Measurements from ENCODE around the gene CCT2. TPM values are rescaled to one million over a fixed set of nuclear protein-coding genes. Genes with fewer than 3 reads are reported as not detected.
A peak's percentile ranks its signal among the peaks of the same experiment; 100 is the strongest.

Gene CCT2
- total and polyA plus RNA-seq, 2 of the 13 experiments (the other 11 are each of a cell fraction or from before 2014, with no cell fraction given), result 209 to 388 TPM

DNA sequence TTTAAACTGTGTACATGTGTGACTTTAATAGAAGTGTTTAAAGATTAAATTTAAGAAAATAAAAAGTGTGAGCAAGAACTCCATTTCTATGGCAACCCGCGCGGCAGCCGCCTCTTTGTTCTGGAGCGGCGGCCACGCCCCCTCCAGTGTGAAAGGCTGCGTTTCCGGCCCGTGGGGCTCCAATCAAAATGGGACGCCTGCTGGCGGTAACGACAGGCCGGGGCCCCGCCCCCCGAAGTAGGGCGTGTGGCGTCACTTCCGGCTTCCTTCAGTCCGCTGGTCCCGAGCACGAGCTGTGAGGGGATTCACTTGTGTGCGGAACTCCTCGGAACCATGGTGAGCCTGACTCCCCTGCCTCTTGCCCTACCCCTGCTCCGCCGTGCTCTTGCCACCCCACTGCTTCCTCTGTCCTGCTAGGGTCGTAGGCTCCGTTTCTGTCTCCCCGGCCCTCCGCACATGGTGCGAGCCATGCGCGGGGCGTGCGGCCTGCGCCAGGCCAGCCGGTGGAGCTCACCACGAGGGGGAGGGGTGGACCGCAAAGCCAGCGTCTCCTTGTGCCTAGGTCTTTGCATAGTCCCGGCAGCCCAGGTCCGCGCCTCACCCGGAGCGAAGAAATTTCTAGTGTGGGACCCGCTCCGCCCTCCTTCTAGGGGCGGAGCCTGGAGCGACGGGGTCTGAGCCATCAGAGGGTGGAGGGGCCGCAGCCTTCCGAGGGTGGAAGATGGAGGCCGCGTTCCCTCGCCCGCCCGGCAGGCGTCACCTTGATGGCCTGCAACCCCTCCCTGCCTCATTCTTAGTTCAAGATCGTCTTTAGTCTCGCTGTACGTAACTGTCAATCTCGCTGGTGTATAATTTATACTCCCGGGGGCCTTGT lies at the start of gene CCT2 (continued):
- TF ChIP-seq ZNF556 (CRISPR knock-in tag; IDR thresholded peaks at IDR 0.05; ENCODE audit: borderline replicate concordance) (peak; percentile 85; the same call in 1 of the 2 replicates), ZNF766 (CRISPR knock-in tag; IDR thresholded peaks at IDR 0.05; ENCODE audit: borderline replicate concordance) (peak; percentile 68; the same call in 1 of the 2 replicates), ZNF567 (CRISPR knock-in tag; IDR thresholded peaks at IDR 0.05; ENCODE audit: borderline replicate concordance) (peak; percentile 47; the same call in 1 of the 2 replicates), ZNF788 (CRISPR knock-in tag; IDR thresholded peaks at IDR 0.05; ENCODE audit: borderline replicate concordance) (peak; percentile 84), ZNF292 (CRISPR knock-in tag; IDR thresholded peaks at IDR 0.05; ENCODE audit: borderline replicate concordance, low read depth) (peak; percentile 53; the same call in 1 of the 2 replicates), ZNF460 (CRISPR knock-in tag; IDR thresholded peaks at IDR 0.05; ENCODE audit: borderline replicate concordance) (peak; percentile 43; the same call in 1 of the 2 replicates), MIER2 (CRISPR knock-in tag; IDR thresholded peaks at IDR 0.05) (no peak), ZBTB38 (CRISPR knock-in tag; IDR thresholded peaks at IDR 0.05) (peak; percentile 92), ZNF335 (CRISPR knock-in tag; IDR thresholded peaks at IDR 0.05) (peak; percentile 77)
- TF ChIP-seq, protein P1, sequence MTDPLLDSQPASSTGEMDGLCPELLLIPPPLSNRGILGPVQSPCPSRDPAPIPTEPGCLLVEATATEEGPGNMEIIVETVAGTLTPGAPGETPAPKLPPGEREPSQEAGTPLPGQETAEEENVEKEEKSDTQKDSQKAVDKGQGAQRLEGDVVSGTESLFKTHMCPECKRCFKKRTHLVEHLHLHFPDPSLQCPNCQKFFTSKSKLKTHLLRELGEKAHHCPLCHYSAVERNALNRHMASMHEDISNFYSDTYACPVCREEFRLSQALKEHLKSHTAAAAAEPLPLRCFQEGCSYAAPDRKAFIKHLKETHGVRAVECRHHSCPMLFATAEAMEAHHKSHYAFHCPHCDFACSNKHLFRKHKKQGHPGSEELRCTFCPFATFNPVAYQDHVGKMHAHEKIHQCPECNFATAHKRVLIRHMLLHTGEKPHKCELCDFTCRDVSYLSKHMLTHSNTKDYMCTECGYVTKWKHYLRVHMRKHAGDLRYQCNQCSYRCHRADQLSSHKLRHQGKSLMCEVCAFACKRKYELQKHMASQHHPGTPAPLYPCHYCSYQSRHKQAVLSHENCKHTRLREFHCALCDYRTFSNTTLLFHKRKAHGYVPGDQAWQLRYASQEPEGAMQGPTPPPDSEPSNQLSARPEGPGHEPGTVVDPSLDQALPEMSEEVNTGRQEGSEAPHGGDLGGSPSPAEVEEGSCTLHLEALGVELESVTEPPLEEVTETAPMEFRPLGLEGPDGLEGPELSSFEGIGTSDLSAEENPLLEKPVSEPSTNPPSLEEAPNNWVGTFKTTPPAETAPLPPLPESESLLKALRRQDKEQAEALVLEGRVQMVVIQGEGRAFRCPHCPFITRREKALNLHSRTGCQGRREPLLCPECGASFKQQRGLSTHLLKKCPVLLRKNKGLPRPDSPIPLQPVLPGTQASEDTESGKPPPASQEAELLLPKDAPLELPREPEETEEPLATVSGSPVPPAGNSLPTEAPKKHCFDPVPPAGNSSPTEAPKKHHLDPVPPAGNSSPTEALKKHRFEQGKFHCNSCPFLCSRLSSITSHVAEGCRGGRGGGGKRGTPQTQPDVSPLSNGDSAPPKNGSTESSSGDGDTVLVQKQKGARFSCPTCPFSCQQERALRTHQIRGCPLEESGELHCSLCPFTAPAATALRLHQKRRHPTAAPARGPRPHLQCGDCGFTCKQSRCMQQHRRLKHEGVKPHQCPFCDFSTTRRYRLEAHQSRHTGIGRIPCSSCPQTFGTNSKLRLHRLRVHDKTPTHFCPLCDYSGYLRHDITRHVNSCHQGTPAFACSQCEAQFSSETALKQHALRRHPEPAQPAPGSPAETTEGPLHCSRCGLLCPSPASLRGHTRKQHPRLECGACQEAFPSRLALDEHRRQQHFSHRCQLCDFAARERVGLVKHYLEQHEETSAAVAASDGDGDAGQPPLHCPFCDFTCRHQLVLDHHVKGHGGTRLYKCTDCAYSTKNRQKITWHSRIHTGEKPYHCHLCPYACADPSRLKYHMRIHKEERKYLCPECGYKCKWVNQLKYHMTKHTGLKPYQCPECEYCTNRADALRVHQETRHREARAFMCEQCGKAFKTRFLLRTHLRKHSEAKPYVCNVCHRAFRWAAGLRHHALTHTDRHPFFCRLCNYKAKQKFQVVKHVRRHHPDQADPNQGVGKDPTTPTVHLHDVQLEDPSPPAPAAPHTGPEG (CRISPR knock-in tag; IDR thresholded peaks at IDR 0.05), result peak; percentile 82; the same call in 1 of the 2 replicates
- TF ChIP-seq, protein P2, sequence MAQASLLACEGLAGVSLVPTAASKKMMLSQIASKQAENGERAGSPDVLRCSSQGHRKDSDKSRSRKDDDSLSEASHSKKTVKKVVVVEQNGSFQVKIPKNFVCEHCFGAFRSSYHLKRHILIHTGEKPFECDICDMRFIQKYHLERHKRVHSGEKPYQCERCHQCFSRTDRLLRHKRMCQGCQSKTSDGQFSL (CRISPR knock-in tag; IDR thresholded peaks at IDR 0.05), result 0 out of 2 replicates have a peak, but pooled peaks have one; percentile 34
- TF ChIP-seq, protein P3, sequence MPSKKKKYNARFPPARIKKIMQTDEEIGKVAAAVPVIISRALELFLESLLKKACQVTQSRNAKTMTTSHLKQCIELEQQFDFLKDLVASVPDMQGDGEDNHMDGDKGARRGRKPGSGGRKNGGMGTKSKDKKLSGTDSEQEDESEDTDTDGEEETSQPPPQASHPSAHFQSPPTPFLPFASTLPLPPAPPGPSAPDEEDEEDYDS (CRISPR knock-in tag; IDR thresholded peaks at IDR 0.05), result peak; percentile 90
- TF ChIP-seq, protein P4, sequence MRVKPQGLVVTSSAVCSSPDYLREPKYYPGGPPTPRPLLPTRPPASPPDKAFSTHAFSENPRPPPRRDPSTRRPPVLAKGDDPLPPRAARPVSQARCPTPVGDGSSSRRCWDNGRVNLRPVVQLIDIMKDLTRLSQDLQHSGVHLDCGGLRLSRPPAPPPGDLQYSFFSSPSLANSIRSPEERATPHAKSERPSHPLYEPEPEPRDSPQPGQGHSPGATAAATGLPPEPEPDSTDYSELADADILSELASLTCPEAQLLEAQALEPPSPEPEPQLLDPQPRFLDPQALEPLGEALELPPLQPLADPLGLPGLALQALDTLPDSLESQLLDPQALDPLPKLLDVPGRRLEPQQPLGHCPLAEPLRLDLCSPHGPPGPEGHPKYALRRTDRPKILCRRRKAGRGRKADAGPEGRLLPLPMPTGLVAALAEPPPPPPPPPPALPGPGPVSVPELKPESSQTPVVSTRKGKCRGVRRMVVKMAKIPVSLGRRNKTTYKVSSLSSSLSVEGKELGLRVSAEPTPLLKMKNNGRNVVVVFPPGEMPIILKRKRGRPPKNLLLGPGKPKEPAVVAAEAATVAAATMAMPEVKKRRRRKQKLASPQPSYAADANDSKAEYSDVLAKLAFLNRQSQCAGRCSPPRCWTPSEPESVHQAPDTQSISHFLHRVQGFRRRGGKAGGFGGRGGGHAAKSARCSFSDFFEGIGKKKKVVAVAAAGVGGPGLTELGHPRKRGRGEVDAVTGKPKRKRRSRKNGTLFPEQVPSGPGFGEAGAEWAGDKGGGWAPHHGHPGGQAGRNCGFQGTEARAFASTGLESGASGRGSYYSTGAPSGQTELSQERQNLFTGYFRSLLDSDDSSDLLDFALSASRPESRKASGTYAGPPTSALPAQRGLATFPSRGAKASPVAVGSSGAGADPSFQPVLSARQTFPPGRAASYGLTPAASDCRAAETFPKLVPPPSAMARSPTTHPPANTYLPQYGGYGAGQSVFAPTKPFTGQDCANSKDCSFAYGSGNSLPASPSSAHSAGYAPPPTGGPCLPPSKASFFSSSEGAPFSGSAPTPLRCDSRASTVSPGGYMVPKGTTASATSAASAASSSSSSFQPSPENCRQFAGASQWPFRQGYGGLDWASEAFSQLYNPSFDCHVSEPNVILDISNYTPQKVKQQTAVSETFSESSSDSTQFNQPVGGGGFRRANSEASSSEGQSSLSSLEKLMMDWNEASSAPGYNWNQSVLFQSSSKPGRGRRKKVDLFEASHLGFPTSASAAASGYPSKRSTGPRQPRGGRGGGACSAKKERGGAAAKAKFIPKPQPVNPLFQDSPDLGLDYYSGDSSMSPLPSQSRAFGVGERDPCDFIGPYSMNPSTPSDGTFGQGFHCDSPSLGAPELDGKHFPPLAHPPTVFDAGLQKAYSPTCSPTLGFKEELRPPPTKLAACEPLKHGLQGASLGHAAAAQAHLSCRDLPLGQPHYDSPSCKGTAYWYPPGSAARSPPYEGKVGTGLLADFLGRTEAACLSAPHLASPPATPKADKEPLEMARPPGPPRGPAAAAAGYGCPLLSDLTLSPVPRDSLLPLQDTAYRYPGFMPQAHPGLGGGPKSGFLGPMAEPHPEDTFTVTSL (CRISPR knock-in tag; IDR thresholded peaks at IDR 0.05; ENCODE audit: borderline replicate concordance), result peak; percentile 30; the same call in 1 of the 2 replicates
